Measurements from ENCODE around the gene CREG2.
"Not testable (repeated sequence)": the region's sequence is repeated elsewhere in the genome, so short reads cannot be mapped to it uniquely, and the experiment has no call there.

CREG2 gene

DNA sequence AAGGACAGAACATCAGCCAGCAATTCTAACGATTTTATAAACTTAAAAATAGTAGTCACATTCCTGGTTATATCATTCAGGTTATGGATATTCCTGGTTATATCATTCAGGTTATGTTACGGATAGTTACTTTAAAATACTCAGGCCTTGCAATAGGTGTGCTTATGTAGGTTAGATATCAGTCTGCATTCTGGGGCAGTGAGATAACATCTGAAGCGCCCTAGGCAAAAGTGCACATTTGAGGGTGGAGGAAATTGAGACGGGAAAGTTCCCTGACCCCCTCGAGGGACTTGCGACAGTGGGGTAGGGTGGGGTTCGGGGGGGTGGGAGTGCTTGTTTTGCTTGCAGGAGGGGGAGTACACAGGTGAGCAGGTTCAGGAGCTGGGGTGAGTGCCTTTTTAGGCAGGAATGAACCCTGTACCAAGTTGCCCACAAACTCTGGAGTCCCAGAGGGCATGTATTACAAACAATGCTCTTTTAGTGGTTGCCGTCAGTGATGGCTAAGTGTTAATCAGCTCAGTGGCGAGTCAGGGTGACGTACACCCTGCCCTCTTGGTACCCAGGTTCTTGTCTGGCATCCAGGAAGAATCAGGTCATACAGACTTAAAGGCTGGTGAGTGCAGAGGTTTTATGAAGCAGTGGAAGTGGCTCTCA, 31.8 kb downstream of the CREG2 start:
- Histone ChIP-seq H3K4me1 (ENCODE audit: control insufficient read depth in 1 of 2, insufficient read depth in 2 of 2, low read length in 2 of 2) (peaks cover 11 to 15% of the 10 kb centered on the region in 2 experiments), H3K27me3 (ENCODE audit: insufficient read depth, low read length) (no peaks in the 10 kb centered on the region), H3K4me2 (ENCODE audit: low read length) (no peak overlapping the region), H2AK5ac (ENCODE audit: low read length) (no peak overlapping the region), H4K12ac (ENCODE audit: low read depth, low read length) (peak overlapping the region; percentile 2), H2BK5ac (ENCODE audit: low read depth, low read length, poor library complexity) (no peak overlapping the region), H4K91ac (ENCODE audit: low read depth, low read length) (no peak overlapping the region), H2BK120ac (ENCODE audit: insufficient read depth, low read length, poor library complexity) (no peak overlapping the region), H3K36me3 (ENCODE audit: control insufficient read depth in 1 of 2, insufficient read depth in 2 of 2, low read length in 2 of 2) (no peaks in the 10 kb centered on the region), H3K79me1 (ENCODE audit: low read length) (peaks cover 3% of the 10 kb centered on the region), H3K27ac (ENCODE audit: low read depth, low read length) (no peak overlapping the region), H3K4me3 (ENCODE audit: low read depth, low read length) (no peak overlapping the region), H3K9ac (ENCODE audit: low read length) (no peak overlapping the region), H2AFZ (ENCODE audit: insufficient read depth, low read length, poor library complexity) (no peak overlapping the region), H3K9me3 (ENCODE audit: insufficient read depth, low read depth, low read length) (peaks cover 4% of the 10 kb centered on the region), H3K18ac (ENCODE audit: low read length) (no peak overlapping the region), H3K23ac (ENCODE audit: low read length) (no peak overlapping the region), H3K14ac (ENCODE audit: low read length) (no peak overlapping the region), H3K4ac (ENCODE audit: low read depth, low read length) (no peak overlapping the region), H2BK12ac (ENCODE audit: low read length) (no peak overlapping the region), H3K79me2 (ENCODE audit: control insufficient read depth, insufficient read depth, low read length, poor library complexity) (no peaks in the 10 kb centered on the region), H4K8ac (ENCODE audit: low read depth, low read length) (no peak overlapping the region)
- DNase-seq: peak in 1 of 2 donors; percentile 58
- no CpG with 5 or more reads among the region's 10 CpGs for WGBS (ENCODE audit: extremely low coverage, insufficient coverage, insufficient read length)

DNA sequence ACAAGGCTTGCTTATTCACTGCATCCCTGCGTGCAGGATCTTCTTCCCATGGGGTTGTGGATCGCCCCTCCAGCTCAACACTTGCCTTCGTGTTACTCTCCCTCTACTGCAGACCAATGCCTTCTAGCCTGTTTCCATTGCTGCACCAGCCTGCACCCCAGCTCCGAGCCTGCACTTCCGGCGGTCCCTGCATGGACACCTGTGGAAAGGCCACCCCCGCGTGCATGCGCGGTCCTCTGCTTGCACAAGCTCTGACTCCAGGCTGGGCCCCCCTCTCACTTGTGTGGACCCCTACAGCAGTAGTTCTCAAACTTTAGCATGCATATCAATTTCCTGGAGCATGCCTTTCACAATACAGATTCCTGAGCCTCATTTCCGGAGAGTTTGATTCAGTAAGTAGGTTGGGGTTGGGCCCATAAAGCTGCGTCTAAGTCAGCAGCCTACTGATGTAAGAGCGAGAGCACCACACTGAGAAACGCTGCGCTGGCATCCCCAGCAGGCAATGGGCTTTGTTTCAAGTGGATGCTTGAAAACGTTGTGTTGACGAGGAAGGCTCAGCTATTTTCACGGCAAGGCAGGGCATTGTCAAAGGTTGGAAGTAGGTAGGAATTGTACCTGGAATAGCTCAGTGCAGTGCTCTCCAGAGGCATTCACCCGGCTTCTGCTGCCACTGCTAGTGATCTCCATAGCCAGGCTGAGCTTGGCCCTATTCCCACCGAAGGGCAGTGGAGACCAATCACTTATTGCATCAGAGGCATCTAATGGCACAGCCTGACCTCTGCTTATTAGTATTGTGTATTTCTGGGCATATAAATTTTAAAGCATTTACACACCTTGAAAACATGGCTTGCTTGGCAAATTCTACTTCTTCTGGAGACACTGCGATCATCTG, 32.6 kb downstream of the CREG2 start:
- H2AK5ac ChIP-seq (ENCODE audit: low read length): peak overlapping the region; percentile 24
- no peak overlapping the region for H4K91ac ChIP-seq (ENCODE audit: low read depth, low read length)
- no CpG with 5 or more reads among the region's 21 CpGs for WGBS (ENCODE audit: extremely low coverage, insufficient coverage, insufficient read length)
- no peak overlapping the region for H3K14ac ChIP-seq (ENCODE audit: low read length)
- no peak for DNase-seq
- no peak overlapping the region for H3K9ac ChIP-seq (ENCODE audit: low read length)
- peaks cover 3% of the 10 kb centered on the region for H3K79me1 ChIP-seq (ENCODE audit: low read length)
- no peaks in the 10 kb centered on the region for H3K79me2 ChIP-seq (ENCODE audit: control insufficient read depth, insufficient read depth, low read length, poor library complexity)
- no peak overlapping the region for H3K4ac ChIP-seq (ENCODE audit: low read depth, low read length)
- H4K12ac ChIP-seq (ENCODE audit: low read depth, low read length): no peak overlapping the region
- H3K27me3 ChIP-seq (ENCODE audit: insufficient read depth, low read length): no peaks in the 10 kb centered on the region
- no peak overlapping the region for H2BK5ac ChIP-seq (ENCODE audit: low read depth, low read length, poor library complexity)
- H3K4me2 ChIP-seq (ENCODE audit: low read length): no peak overlapping the region
- H3K18ac ChIP-seq (ENCODE audit: low read length): no peak overlapping the region
- peaks cover 4% of the 10 kb centered on the region for H3K9me3 ChIP-seq (ENCODE audit: insufficient read depth, low read depth, low read length)
- H3K4me1 ChIP-seq (ENCODE audit: control insufficient read depth in 1 of 2, insufficient read depth in 2 of 2, low read length in 2 of 2): peaks cover 11 to 15% of the 10 kb centered on the region in 2 experiments
- H3K36me3 ChIP-seq (ENCODE audit: control insufficient read depth in 1 of 2, insufficient read depth in 2 of 2, low read length in 2 of 2): no peaks in the 10 kb centered on the region
- no peak overlapping the region for H2AFZ ChIP-seq (ENCODE audit: insufficient read depth, low read length, poor library complexity)
- H2BK12ac ChIP-seq (ENCODE audit: low read length): peak overlapping the region; percentile 9
- H2BK120ac ChIP-seq (ENCODE audit: insufficient read depth, low read length, poor library complexity): no peak overlapping the region
- no peak overlapping the region for H4K8ac ChIP-seq (ENCODE audit: low read depth, low read length)
- no peak overlapping the region for H3K27ac ChIP-seq (ENCODE audit: low read depth, low read length)
- H3K4me3 ChIP-seq (ENCODE audit: low read depth, low read length): no peak overlapping the region
- H3K23ac ChIP-seq (ENCODE audit: low read length): no peak overlapping the region

DNA sequence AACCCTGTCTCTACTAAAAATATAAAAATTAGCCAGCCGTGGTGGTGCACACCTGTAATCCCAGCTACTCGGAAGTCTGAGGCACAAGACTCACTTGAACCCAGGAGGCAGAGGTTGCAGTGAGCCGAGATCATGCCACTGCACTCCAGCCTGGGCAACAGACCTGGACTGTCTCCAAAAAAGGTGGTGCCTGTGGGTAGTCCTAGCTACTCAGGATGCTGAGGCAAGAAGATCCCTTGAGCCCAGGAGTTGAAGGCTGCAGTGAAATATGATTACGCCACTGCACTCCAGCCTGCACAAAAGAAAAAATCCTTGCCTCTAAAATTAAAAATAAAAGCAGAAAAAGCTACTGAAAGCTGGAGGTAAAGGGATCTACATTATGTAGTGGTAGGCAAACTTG, 34.7 kb downstream of the CREG2 start:
- H3K36me3 ChIP-seq (ENCODE audit: control insufficient read depth in 1 of 2, insufficient read depth in 2 of 2, low read length in 2 of 2); H3K4me3 ChIP-seq (ENCODE audit: low read depth, low read length); H3K27ac ChIP-seq (ENCODE audit: low read depth, low read length); H2AFZ ChIP-seq (ENCODE audit: insufficient read depth, low read length, poor library complexity); H3K9me3 ChIP-seq (ENCODE audit: insufficient read depth, low read depth, low read length); H3K79me1 ChIP-seq (ENCODE audit: low read length); H3K27me3 ChIP-seq (ENCODE audit: insufficient read depth, low read length); H3K9ac ChIP-seq (ENCODE audit: low read length); H3K14ac ChIP-seq (ENCODE audit: low read length); H3K18ac ChIP-seq (ENCODE audit: low read length); H3K79me2 ChIP-seq (ENCODE audit: control insufficient read depth, insufficient read depth, low read length, poor library complexity); H3K23ac ChIP-seq (ENCODE audit: low read length); DNase-seq; H2BK12ac ChIP-seq (ENCODE audit: low read length); H2BK5ac ChIP-seq (ENCODE audit: low read depth, low read length, poor library complexity); H4K8ac ChIP-seq (ENCODE audit: low read depth, low read length); H2BK120ac ChIP-seq (ENCODE audit: insufficient read depth, low read length, poor library complexity); H3K4me2 ChIP-seq (ENCODE audit: low read length); H2AK5ac ChIP-seq (ENCODE audit: low read length); H4K91ac ChIP-seq (ENCODE audit: low read depth, low read length); H4K12ac ChIP-seq (ENCODE audit: low read depth, low read length); H3K4ac ChIP-seq (ENCODE audit: low read depth, low read length): not testable (repeated sequence)
- H3K4me1 ChIP-seq (ENCODE audit: control insufficient read depth in 1 of 2, insufficient read depth in 2 of 2, low read length in 2 of 2): peaks cover 11 to 13% of the 10 kb centered on the region in 2 experiments
- no CpG with 5 or more reads among the region's 4 CpGs for WGBS (ENCODE audit: extremely low coverage, insufficient coverage, insufficient read length)

DNA sequence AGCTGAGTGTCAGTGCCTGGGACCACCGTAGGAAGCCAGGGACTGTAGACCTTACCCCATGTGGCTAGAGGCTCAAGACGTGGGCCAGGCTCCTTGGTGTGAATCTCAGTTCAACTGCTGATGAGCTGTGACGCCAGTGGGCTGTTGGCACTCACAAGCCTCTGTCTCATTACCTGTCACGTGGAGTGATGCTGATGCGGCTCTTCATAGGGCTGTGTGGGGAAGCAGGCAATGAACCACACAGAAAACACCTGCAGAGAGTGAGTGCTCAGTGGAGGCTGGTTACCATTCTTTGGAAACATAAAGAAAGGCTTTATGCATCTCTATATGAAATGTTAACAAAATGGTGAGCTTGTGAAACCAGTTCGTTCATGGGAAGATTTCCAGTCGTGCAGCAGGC, 36.1 kb downstream of the CREG2 start:
- Histone ChIP-seq H2AFZ (ENCODE audit: insufficient read depth, low read length, poor library complexity) (no peak overlapping the region), H3K4ac (ENCODE audit: low read depth, low read length) (no peak overlapping the region), H3K4me1 (ENCODE audit: control insufficient read depth in 1 of 2, insufficient read depth in 2 of 2, low read length in 2 of 2) (peaks cover 11 to 13% of the 10 kb centered on the region in 2 experiments), H3K27ac (ENCODE audit: low read depth, low read length) (no peak overlapping the region), H3K27me3 (ENCODE audit: insufficient read depth, low read length) (no peaks in the 10 kb centered on the region), H4K12ac (ENCODE audit: low read depth, low read length) (no peak overlapping the region), H3K18ac (ENCODE audit: low read length) (no peak overlapping the region), H2BK5ac (ENCODE audit: low read depth, low read length, poor library complexity) (no peak overlapping the region), H2BK12ac (ENCODE audit: low read length) (no peak overlapping the region), H4K8ac (ENCODE audit: low read depth, low read length) (no peak overlapping the region), H3K4me2 (ENCODE audit: low read length) (no peak overlapping the region), H3K9me3 (ENCODE audit: insufficient read depth, low read depth, low read length) (peaks cover 4% of the 10 kb centered on the region), H2BK120ac (ENCODE audit: insufficient read depth, low read length, poor library complexity) (no peak overlapping the region), H3K14ac (ENCODE audit: low read length) (no peak overlapping the region), H3K79me2 (ENCODE audit: control insufficient read depth, insufficient read depth, low read length, poor library complexity) (no peaks in the 10 kb centered on the region), H3K4me3 (ENCODE audit: low read depth, low read length) (no peak overlapping the region), H2AK5ac (ENCODE audit: low read length) (no peak overlapping the region), H3K36me3 (ENCODE audit: control insufficient read depth in 1 of 2, insufficient read depth in 2 of 2, low read length in 2 of 2) (no peaks in the 10 kb centered on the region), H3K23ac (ENCODE audit: low read length) (no peak overlapping the region), H4K91ac (ENCODE audit: low read depth, low read length) (no peak overlapping the region), H3K9ac (ENCODE audit: low read length) (no peak overlapping the region), H3K79me1 (ENCODE audit: low read length) (peaks cover 3% of the 10 kb centered on the region)
- WGBS (ENCODE audit: extremely low coverage, insufficient coverage, insufficient read length): no CpG with 5 or more reads among the region's 7 CpGs
- DNase-seq: no peak
